H9 (cell line): ENCODE measurements around the gene RGL1. TPM values are rescaled to one million over a fixed set of nuclear protein-coding genes. Genes with fewer than 3 reads are reported as not detected.

Experiments used
- DNase-seq: peaks from one replicate; pipeline ENCODE4 v3.0.0-alpha.2; 2017
- H2AFZ ChIP-seq: one replicate; pipeline ENCODE4 v1.6.1; 2013; ENCODE audit warnings: mild to moderate bottlenecking, low read length, control low read depth, moderate library complexity
- H2AK5ac ChIP-seq: 2 replicates; pipeline ENCODE4 v1.6.1; 2013; ENCODE audit warnings: low read length, control low read depth, mixed read lengths; ENCODE audit not compliant: insufficient read length
- H2BK120ac ChIP-seq: one replicate; pipeline ENCODE4 v1.6.1; 2013; ENCODE audit warnings: low read depth, mild to moderate bottlenecking, low read length, control low read depth, inconsistent platforms; ENCODE audit not compliant: poor library complexity, severe bottlenecking
- H2BK12ac ChIP-seq: 2 replicates; pipeline ENCODE4 v1.6.1; 2013; ENCODE audit warnings: low read length, control low read depth, mixed read lengths, low read depth; ENCODE audit not compliant: insufficient read length
- H2BK15ac ChIP-seq: 2 replicates; pipeline ENCODE4 v1.6.1; 2013; ENCODE audit warnings: low read depth, low read length, control low read depth
- H2BK20ac ChIP-seq: one replicate; pipeline ENCODE4 v1.6.1; 2013; ENCODE audit warnings: low read depth, mild to moderate bottlenecking, low read length, control low read depth, inconsistent platforms; ENCODE audit not compliant: poor library complexity, severe bottlenecking
- H2BK5ac ChIP-seq: 2 replicates; pipeline ENCODE4 v1.6.1; 2013; ENCODE audit warnings: low read length, control low read depth, mixed read lengths; ENCODE audit not compliant: insufficient read length
- H3K14ac ChIP-seq: 2 replicates; pipeline ENCODE4 v1.6.1; 2013; ENCODE audit warnings: low read length, control low read depth; ENCODE audit not compliant: insufficient read depth
- H3K18ac ChIP-seq: 2 replicates; pipeline ENCODE4 v1.6.1; 2013; ENCODE audit warnings: low read depth, mild to moderate bottlenecking, mixed read lengths, low read length, control low read depth; ENCODE audit not compliant: insufficient read length
- H3K23ac ChIP-seq: 2 replicates; pipeline ENCODE4 v1.6.1; 2013; ENCODE audit warnings: low read length, control low read depth, mixed read lengths, low read depth; ENCODE audit not compliant: insufficient read length
- H3K23me2 ChIP-seq: 2 replicates; pipeline ENCODE4 v1.6.1; 2013; ENCODE audit warnings: low read depth, mild to moderate bottlenecking, mixed read lengths, low read length, control low read depth; ENCODE audit not compliant: insufficient read length, poor library complexity, severe bottlenecking
- H3K27ac ChIP-seq: 2 replicates; pipeline ENCODE4 v1.5.1; 2013; ENCODE audit warnings: low read length, control low read depth, mixed read lengths, low read depth; ENCODE audit not compliant: insufficient read length
- H3K27me3 ChIP-seq: 2 replicates; pipeline ENCODE4 v1.6.1; 2013; ENCODE audit warnings: low read length, control low read depth, inconsistent platforms; ENCODE audit not compliant: insufficient read depth
- H3K4ac ChIP-seq: 2 replicates; pipeline ENCODE4 v1.6.1; 2013; ENCODE audit warnings: low read depth, mild to moderate bottlenecking, control low read depth, inconsistent platforms, low read length, moderate library complexity
- H3K4me1 ChIP-seq: 2 replicates; pipeline ENCODE4 v1.6.1; 2013; ENCODE audit warnings: low read length, control low read depth, inconsistent platforms; ENCODE audit not compliant: insufficient read depth
- H3K4me2 ChIP-seq: 2 replicates; pipeline ENCODE4 v1.6.1; 2013; ENCODE audit warnings: low read length, control low read depth, mixed read lengths; ENCODE audit not compliant: insufficient read length, insufficient read depth
- H3K56ac ChIP-seq: 2 replicates; pipeline ENCODE4 v1.6.1; 2013; ENCODE audit warnings: low read depth, mild to moderate bottlenecking, mixed read lengths, low read length, control low read depth; ENCODE audit not compliant: insufficient read length
- H3K79me1 ChIP-seq: 2 replicates; pipeline ENCODE4 v1.6.1; 2013; ENCODE audit warnings: low read depth, mild to moderate bottlenecking, moderate library complexity, low read length, control low read depth, inconsistent platforms; ENCODE audit not compliant: insufficient read depth, poor library complexity, severe bottlenecking
- H3K79me2 ChIP-seq: 2 replicates; pipeline ENCODE4 v1.6.1; 2013; ENCODE audit warnings: low read length, control low read depth, inconsistent platforms; ENCODE audit not compliant: insufficient read depth
- H3K9ac ChIP-seq: 2 replicates; pipeline ENCODE4 v1.6.1; 2013; ENCODE audit warnings: low read length, control low read depth, mixed read lengths; ENCODE audit not compliant: insufficient read length; ENCODE audit errors: extremely low read depth
- H3K9me3 ChIP-seq: one replicate; pipeline ENCODE4 v1.6.1; 2013; ENCODE audit warnings: low read depth, low read length, inconsistent platforms; ENCODE audit not compliant: control insufficient read depth
- H3T11ph ChIP-seq: one replicate; pipeline ENCODE4 v1.6.1; 2013; ENCODE audit warnings: mild to moderate bottlenecking, low read length, control low read depth, inconsistent platforms
- H4K20me1 ChIP-seq: one replicate; pipeline ENCODE4 v1.6.1; 2013; ENCODE audit not compliant: control insufficient read depth, insufficient read length, insufficient read depth
- H4K5ac ChIP-seq: 2 replicates; pipeline ENCODE4 v1.6.1; 2013; ENCODE audit warnings: low read depth, mild to moderate bottlenecking, mixed read lengths, low read length, control low read depth; ENCODE audit not compliant: insufficient read length
- H4K8ac ChIP-seq: replicated peaks from 2 replicates; pipeline ENCODE4 v1.6.1; 2013; ENCODE audit warnings: low read length, control low read depth, mixed read lengths, low read depth; ENCODE audit not compliant: insufficient read length
- H4K91ac ChIP-seq: 2 replicates; pipeline ENCODE4 v1.6.1; 2013; ENCODE audit warnings: low read depth, mild to moderate bottlenecking, moderate library complexity, mixed read lengths, low read length, control low read depth; ENCODE audit not compliant: insufficient read length
- H3K27ac Mint-ChIP-seq, 3 experiments: 2 replicates in 2 of 3; 3 replicates in 1 of 3; pipeline ENCODE4 v1.8.0; 2020 to 2021; ENCODE audit warnings: mixed read lengths in 3 of 3, mild to moderate bottlenecking in 1 of 3, moderate library complexity in 1 of 3
- H3K27me3 Mint-ChIP-seq: 2 replicates; pipeline ENCODE4 v1.8.0; 2021; ENCODE audit warnings: low read depth, mild to moderate bottlenecking, moderate library complexity, mixed read lengths
- H3K36me3 Mint-ChIP-seq, 3 experiments: 2 replicates in 2 of 3; 3 replicates in 1 of 3; pipeline ENCODE4 v1.8.0; 2020 to 2021; ENCODE audit warnings: low read depth in 3 of 3, mixed read lengths in 3 of 3; ENCODE audit not compliant: insufficient read depth in 1 of 3
- H3K4me1 Mint-ChIP-seq, 2 experiments: 2 replicates each; pipeline ENCODE4 v1.8.0; 2020; ENCODE audit warnings: mixed read lengths in 2 of 2
- H3K4me3 Mint-ChIP-seq, 2 experiments: 2 replicates in 1 of 2; 3 replicates in 1 of 2; pipeline ENCODE4 v1.8.0; 2020 to 2021; ENCODE audit warnings: mild to moderate bottlenecking in 2 of 2, mixed read lengths in 2 of 2, moderate library complexity in 1 of 2
- H3K9me3 Mint-ChIP-seq, 2 experiments: 2 replicates in 1 of 2; 3 replicates in 1 of 2; pipeline ENCODE4 v1.8.0; 2020; ENCODE audit warnings: mild to moderate bottlenecking in 2 of 2, mixed read lengths in 2 of 2, moderate library complexity in 1 of 2
- WGBS: extraction: QIAGEN DNeasy Blood & Tissue Kit; methylation state at CpG from one replicate; pipeline ENCODE4 v1.1.7; 2013; ENCODE audit warnings: missing lambda C conversion rate, low lambda C conversion rate, mixed read lengths; ENCODE audit not compliant: insufficient read length; ENCODE audit errors: extremely low coverage; 5-methylcytosine and 5-hydroxymethylcytosine counted together
- total RNA-seq: library from RNA; stranded (reverse); gene quantifications from 2 replicates; pipeline ENCODE4 v1.2.1, GENCODE V29; 2021
- TF ChIP-seq, protein P1 (sequence below): fragments of 200-600 bp; sonication (generic); conservative IDR thresholded peaks from 3 replicates; pipeline ENCODE4 v1.8.0; 2021; ENCODE audit warnings: antibody characterized with exemption, mild to moderate bottlenecking

RGL1 gene
- total RNA-seq, 1 experiment from 2014 or later: 1.4 TPM

DNA sequence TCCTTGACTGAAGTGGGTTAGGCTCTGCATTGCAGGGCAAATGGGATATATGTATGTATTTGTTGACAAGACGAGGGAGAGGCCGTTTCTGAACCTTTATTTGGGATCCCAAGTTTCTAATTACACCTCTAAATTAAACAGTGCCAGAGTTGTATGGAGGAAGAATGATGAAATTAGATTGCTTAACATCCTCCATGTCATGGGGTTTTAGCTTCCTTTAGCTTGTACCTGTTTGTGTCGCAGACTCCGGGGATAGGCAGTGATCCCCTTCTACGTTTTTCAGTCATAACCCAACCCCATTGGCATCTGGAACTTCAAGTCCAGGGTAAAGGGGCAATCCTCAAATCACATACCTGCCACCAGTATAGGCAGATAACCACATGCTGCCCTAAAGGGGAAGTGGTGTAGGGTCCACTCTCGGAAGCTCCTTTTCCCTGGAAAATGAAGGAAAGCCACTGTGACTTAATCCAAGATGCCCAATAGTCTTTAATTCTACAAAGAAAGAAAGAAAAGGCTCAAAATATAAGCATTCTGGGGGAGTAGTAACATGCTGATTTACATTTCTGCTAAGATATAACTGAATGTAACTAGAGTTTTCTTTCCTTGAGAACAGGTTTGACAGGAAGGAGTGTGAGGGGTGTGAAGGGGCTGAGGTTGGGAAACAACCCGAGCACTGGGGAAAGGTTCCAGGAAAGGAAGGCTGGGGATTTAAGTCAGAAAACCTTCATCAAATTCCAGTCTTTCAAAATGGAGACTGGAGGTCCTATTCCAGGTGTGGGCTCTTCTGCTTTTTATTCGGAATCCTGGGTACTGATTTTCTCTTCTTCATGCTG, 77.6 kb downstream of the RGL1 start:
- no peaks in the 10 kb centered on the region for H3K9me3 ChIP-seq
- no peak overlapping the region for H2BK120ac ChIP-seq
- H3K27ac ChIP-seq: no peak overlapping the region
- no peaks in the 10 kb centered on the region for H4K20me1 ChIP-seq
- H3K79me1 ChIP-seq: no peaks in the 10 kb centered on the region
- H2BK12ac ChIP-seq: no peak overlapping the region
- TF ChIP-seq, protein P1, sequence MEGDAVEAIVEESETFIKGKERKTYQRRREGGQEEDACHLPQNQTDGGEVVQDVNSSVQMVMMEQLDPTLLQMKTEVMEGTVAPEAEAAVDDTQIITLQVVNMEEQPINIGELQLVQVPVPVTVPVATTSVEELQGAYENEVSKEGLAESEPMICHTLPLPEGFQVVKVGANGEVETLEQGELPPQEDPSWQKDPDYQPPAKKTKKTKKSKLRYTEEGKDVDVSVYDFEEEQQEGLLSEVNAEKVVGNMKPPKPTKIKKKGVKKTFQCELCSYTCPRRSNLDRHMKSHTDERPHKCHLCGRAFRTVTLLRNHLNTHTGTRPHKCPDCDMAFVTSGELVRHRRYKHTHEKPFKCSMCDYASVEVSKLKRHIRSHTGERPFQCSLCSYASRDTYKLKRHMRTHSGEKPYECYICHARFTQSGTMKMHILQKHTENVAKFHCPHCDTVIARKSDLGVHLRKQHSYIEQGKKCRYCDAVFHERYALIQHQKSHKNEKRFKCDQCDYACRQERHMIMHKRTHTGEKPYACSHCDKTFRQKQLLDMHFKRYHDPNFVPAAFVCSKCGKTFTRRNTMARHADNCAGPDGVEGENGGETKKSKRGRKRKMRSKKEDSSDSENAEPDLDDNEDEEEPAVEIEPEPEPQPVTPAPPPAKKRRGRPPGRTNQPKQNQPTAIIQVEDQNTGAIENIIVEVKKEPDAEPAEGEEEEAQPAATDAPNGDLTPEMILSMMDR: no peak
- no peak overlapping the region for H2AK5ac ChIP-seq
- no peak overlapping the region for H2BK15ac ChIP-seq
- Mint-ChIP-seq H3K9me3 (no peaks in the 10 kb centered on the region), H3K27ac (no peak overlapping the region), H3K4me1 (peaks cover 11 to 14% of the 10 kb centered on the region in 2 experiments), H3K4me3 (no peak overlapping the region), H3K36me3 (no peaks in the 10 kb centered on the region; a peak in 1 of 7 replicates), H3K27me3 (no peaks in the 10 kb centered on the region)
- no peak overlapping the region for H2BK5ac ChIP-seq
- H2BK20ac ChIP-seq: no peak overlapping the region
- no peak overlapping the region for H3K23ac ChIP-seq
- H4K5ac ChIP-seq: no peak overlapping the region
- peaks cover 5% of the 10 kb centered on the region; the same call in 1 of the 2 replicates for H3K4me1 ChIP-seq
- no peaks in the 10 kb centered on the region for H3K79me2 ChIP-seq
- H3K14ac ChIP-seq: no peak overlapping the region
- H3K23me2 ChIP-seq: no peaks in the 10 kb centered on the region
- DNase-seq: no peak
- H3K18ac ChIP-seq: no peak overlapping the region
- H3K9ac ChIP-seq: no peak overlapping the region
- H4K91ac ChIP-seq: no peak overlapping the region
- WGBS: no CpG with 5 or more reads among the region's 8 CpGs
- H3K56ac ChIP-seq: no peak overlapping the region
- H3K27me3 ChIP-seq: no peaks in the 10 kb centered on the region
- H3K4me2 ChIP-seq: no peak overlapping the region
- no peak overlapping the region for H3T11ph ChIP-seq
- H2AFZ ChIP-seq: no peak overlapping the region
- no peak overlapping the region for H3K4ac ChIP-seq
- no peak overlapping the region for H4K8ac ChIP-seq
